Prostate gland (tissue), 2 donors: ENCODE data around the gene TNRC6B. TPM values are rescaled to one million over a fixed set of nuclear protein-coding genes. Genes with fewer than 3 reads are reported as not detected.
A peak's percentile ranks its signal among the peaks of the same experiment; 100 is the strongest.

Source experiments
- DNase-seq: peaks from one replicate; pipeline ENCODE4 v3.0.0-alpha.2; 2019; ENCODE audit warnings: low spot score
- H3K27ac ChIP-seq, 2 donors: fragments of 200-600 bp; sonication (generic); 2 replicates each; pipeline ENCODE4 v1.5.1; 2017 to 2019
- H3K27me3 ChIP-seq: fragments of 200-600 bp; sonication (generic); replicated peaks from 2 replicates; pipeline ENCODE4 v1.5.1; 2019; ENCODE audit not compliant: insufficient read depth
- H3K36me3 ChIP-seq, 2 donors: fragments of 200-600 bp; sonication (generic); 1 replicate in 1 of 2; 2 replicates in 1 of 2; pipeline versions ENCODE4 v1.5.1 to v1.8.1; 2017 to 2019
- H3K4me1 ChIP-seq: fragments of 200-600 bp; sonication (generic); replicated peaks from 2 replicates; pipeline ENCODE4 v1.5.1; 2019
- H3K4me3 ChIP-seq, 2 donors: fragments of 200-600 bp; sonication (generic); 2 replicates each; pipeline ENCODE4 v1.5.1; 2017 to 2019
- H3K9me3 ChIP-seq: fragments of 200-600 bp; sonication (generic); 2 replicates; pipeline ENCODE4 v1.5.1; 2017
- POLR2A ChIP-seq: fragments of 450-650 bp; IDR thresholded peaks from one replicate; pipeline ENCODE4 v1.6.1; 2016; ENCODE audit warnings: antibody characterized with exemption, mild to moderate bottlenecking
- POLR2AphosphoS5 ChIP-seq: sonication (generic); formaldehyde crosslinking; IDR thresholded peaks from one replicate; pipeline ENCODE4 v1.6.1; 2017; ENCODE audit warnings: antibody characterized with exemption
- WGBS: methylation state at CpG from one replicate; pipeline ENCODE4 v1.1.5; 2018; 5-methylcytosine and 5-hydroxymethylcytosine counted together
- intact Hi-C: fragments of 100-400 bp; cut with DNase I; formaldehyde crosslinking; loops from one replicate; pipeline ENCODE4 v1.14.2; 2022
- total RNA-seq, 2 donors: library from RNA; depleted of rRNA; stranded (reverse); fragments of >200 nt; gene quantifications; one replicate each; pipeline ENCODE4 v1.1.0, GENCODE V29; 2016
- TF ChIP-seq, protein P1 (sequence below), 4 experiments: fragments of 200-600 bp in 2 of 4; fragments of 450-650 bp in 2 of 4; sonication (generic) in 2 of 4; IDR thresholded peaks; 1 replicate in 3 of 4; 2 replicates in 1 of 4; pipeline ENCODE4 v1.5.1; 2016 to 2019; ENCODE audit warnings: antibody characterized with exemption in 4 of 4, mild to moderate bottlenecking in 2 of 4, moderate library complexity in 2 of 4

The TNRC6B gene
- total RNA-seq, 2 donors from 2014 or later = 43.8 to 118 TPM

- no peak overlapping the region for H3K4me3 ChIP-seq
- 91% methylated on average over 2 of the region's 2 CpGs for WGBS
- no peak for DNase-seq
- H3K27ac ChIP-seq = no peak overlapping the region
- no peaks in the 10 kb centered on the region for H3K36me3 ChIP-seq
- no peaks in the 10 kb centered on the region for H3K27me3 ChIP-seq
- no peaks in the 10 kb centered on the region for H3K4me1 ChIP-seq
- TF ChIP-seq POLR2A (no peak), POLR2AphosphoS5 (no peak)
- TF ChIP-seq, protein P1, sequence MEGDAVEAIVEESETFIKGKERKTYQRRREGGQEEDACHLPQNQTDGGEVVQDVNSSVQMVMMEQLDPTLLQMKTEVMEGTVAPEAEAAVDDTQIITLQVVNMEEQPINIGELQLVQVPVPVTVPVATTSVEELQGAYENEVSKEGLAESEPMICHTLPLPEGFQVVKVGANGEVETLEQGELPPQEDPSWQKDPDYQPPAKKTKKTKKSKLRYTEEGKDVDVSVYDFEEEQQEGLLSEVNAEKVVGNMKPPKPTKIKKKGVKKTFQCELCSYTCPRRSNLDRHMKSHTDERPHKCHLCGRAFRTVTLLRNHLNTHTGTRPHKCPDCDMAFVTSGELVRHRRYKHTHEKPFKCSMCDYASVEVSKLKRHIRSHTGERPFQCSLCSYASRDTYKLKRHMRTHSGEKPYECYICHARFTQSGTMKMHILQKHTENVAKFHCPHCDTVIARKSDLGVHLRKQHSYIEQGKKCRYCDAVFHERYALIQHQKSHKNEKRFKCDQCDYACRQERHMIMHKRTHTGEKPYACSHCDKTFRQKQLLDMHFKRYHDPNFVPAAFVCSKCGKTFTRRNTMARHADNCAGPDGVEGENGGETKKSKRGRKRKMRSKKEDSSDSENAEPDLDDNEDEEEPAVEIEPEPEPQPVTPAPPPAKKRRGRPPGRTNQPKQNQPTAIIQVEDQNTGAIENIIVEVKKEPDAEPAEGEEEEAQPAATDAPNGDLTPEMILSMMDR (IDR thresholded peaks at IDR 0.05) = no peak
- H3K9me3 ChIP-seq = no peaks in the 10 kb centered on the region
- intact Hi-C loops = no loop called here
Observed at GRCh38 chr22:40252146-40252545, 74.4 kb downstream of the TNRC6B start.

DNA sequence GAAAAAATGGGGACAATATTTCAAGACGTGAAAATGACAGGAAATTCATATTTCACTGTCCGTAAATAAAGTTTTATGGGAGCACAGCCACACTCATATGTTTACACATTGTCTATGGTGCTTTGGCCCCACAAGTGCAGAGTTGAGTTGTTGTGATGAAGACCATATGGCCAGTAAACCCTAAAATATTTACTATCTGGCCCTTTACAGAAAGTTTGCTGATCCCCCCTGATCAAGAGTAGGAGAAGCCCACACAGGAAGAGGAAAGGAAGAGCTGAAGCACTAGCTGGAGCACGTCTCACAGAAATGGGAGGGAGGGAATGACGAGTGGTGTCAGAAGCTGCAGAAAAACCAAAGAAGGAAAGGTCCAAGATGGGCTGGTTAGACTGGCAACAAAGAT, 78.8 kb downstream of the TNRC6B start:
- Histone ChIP-seq H3K27ac (no peak overlapping the region), H3K4me3 (no peak overlapping the region), H3K4me1 (no peaks in the 10 kb centered on the region), H3K27me3 (no peaks in the 10 kb centered on the region), H3K9me3 (no peaks in the 10 kb centered on the region), H3K36me3 (no peaks in the 10 kb centered on the region)
- intact Hi-C loops = no loop called here
- WGBS = 29% methylated on average over 4 of the region's 4 CpGs
- no peak for DNase-seq
- TF ChIP-seq POLR2A (no peak), POLR2AphosphoS5 (no peak)
- TF ChIP-seq, protein P1 (IDR thresholded peaks at IDR 0.05) = no peak

DNA sequence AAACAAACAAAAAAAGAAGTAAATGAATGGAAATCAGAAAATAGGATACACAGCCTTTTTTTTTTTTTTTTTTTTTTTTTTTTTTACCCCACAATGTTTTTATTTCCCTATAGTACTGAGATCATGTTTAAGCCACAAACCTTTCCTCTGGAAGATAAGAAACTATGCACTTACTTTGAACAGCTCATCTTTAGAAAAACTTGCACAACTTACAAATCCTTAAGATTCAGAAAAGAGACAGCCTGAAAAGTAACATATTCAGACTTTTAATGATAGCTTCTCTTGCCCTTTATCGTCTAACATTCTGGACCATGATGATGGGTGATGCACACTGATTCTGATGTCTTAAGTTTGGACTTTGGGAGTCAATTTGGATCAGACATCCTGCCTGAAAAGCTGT, 80.3 kb downstream of the TNRC6B start:
- Histone ChIP-seq H3K27me3 (no peaks in the 10 kb centered on the region), H3K4me1 (no peaks in the 10 kb centered on the region), H3K4me3 (no peak overlapping the region), H3K27ac (peak overlapping the region in 1 of 2 donors; percentile 32), H3K9me3 (no peaks in the 10 kb centered on the region), H3K36me3 (no peaks in the 10 kb centered on the region)
- TF ChIP-seq, protein P1 (IDR thresholded peaks at IDR 0.05) = no peak
- no peak for TF ChIP-seq POLR2AphosphoS5
- TF ChIP-seq POLR2A = no peak
- 80% methylated on average over 1 of the region's 1 CpG for WGBS
- intact Hi-C loops = no loop called here
- DNase-seq = no peak

DNA sequence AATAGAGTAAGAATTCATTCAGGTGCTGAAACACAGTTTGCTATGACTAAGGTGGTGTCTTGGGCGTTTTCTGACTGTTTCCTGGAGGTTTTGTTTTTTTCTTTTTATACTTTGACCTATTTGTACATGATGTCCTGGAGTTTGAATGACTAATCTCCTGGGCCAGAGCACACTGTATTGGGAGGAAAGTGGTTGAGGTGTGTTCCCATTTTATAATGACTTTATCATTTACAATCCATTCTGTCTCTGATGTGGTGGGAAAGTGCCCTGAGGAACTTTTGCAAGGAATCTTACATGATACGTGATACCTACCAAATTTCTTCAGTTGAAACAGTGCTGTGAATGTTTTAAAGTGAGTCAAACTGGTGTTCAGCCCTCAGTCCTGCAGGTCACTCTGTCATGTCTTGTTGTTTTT, 80.8 kb downstream of the TNRC6B start:
- intact Hi-C loops = no loop called here
- whole genome bisulfite sequencing = 20% methylated on average over 2 of the region's 2 CpGs
- peak overlapping the region; percentile 9 to 32 for H3K27ac ChIP-seq
- no peak overlapping the region for H3K4me3 ChIP-seq
- H3K27me3 ChIP-seq = no peaks in the 10 kb centered on the region
- TF ChIP-seq, protein P1 (IDR thresholded peaks at IDR 0.05) = no peak
- no peak for TF ChIP-seq POLR2A
- peak; percentile 38 for TF ChIP-seq POLR2AphosphoS5
- no peaks in the 10 kb centered on the region for H3K36me3 ChIP-seq
- no peaks in the 10 kb centered on the region for H3K4me1 ChIP-seq
- DNase-seq = no peak
- no peaks in the 10 kb centered on the region for H3K9me3 ChIP-seq

DNA sequence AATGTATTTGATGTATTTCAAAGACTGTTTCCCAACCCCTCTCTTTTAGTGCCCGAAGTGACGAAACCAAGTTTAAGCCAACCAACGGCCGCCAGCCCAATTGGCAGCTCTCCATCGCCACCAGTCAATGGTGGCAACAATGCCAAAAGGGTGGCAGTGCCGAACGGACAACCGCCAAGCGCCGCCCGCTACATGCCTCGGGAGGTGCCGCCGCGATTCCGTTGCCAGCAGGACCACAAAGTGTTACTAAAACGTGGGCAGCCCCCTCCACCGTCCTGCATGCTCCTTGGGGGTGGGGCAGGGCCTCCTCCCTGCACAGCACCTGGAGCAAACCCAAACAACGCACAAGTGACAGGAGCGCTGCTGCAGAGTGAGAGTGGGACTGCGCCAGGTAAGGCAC, 84.1 kb downstream of the TNRC6B start:
- no peaks in the 10 kb centered on the region for H3K4me1 ChIP-seq
- no peaks in the 10 kb centered on the region for H3K36me3 ChIP-seq
- WGBS = 73% methylated on average over 21 of the region's 21 CpGs
- TF ChIP-seq POLR2A (no peak), POLR2AphosphoS5 (no peak)
- TF ChIP-seq, protein P1 (IDR thresholded peaks at IDR 0.05) = no peak
- no peaks in the 10 kb centered on the region for H3K9me3 ChIP-seq
- no peaks in the 10 kb centered on the region for H3K27me3 ChIP-seq
- H3K27ac ChIP-seq = no peak overlapping the region
- intact Hi-C loops = no loop called here
- no peak overlapping the region for H3K4me3 ChIP-seq
- peak; percentile 19 for DNase-seq
